Stomach (tissue), 4 donors: Measurements from ENCODE around the gene LARGE1.

Experiments used
- CTCF ChIP-seq, 7 experiments: fragments of 450-650 bp in 4 of 7; fragments of 200-600 bp in 3 of 7; sonication (generic) in 3 of 7; IDR thresholded peaks; one replicate each; pipeline ENCODE4 v1.5.1; 2016 to 2019; ENCODE audit warnings: antibody characterized with exemption in 7 of 7, control low read depth in 2 of 7, mild to moderate bottlenecking in 1 of 7
- EP300 ChIP-seq: sonication (generic); formaldehyde crosslinking; IDR thresholded peaks from one replicate; pipeline ENCODE4 v1.6.1; 2017; ENCODE audit warnings: antibody characterized with exemption
- POLR2A ChIP-seq, 4 donors: fragments of 450-650 bp; IDR thresholded peaks; one replicate each; pipeline ENCODE4 v1.6.1; 2016; ENCODE audit warnings: antibody characterized with exemption in 4 of 4, control low read depth in 2 of 4, mild to moderate bottlenecking in 1 of 4, moderate library complexity in 1 of 4

- TF ChIP-seq CTCF (IDR thresholded peaks at IDR 0.05), result no peak
- TF ChIP-seq POLR2A (IDR thresholded peaks at IDR 0.05), result no peak
- no peak for TF ChIP-seq EP300
Measured at GRCh38 chr22:33328789-33329296, 591.4 kb downstream of the LARGE1 start.
